ENCODE data around the gene ABHD2.

ABHD2 gene

DNA sequence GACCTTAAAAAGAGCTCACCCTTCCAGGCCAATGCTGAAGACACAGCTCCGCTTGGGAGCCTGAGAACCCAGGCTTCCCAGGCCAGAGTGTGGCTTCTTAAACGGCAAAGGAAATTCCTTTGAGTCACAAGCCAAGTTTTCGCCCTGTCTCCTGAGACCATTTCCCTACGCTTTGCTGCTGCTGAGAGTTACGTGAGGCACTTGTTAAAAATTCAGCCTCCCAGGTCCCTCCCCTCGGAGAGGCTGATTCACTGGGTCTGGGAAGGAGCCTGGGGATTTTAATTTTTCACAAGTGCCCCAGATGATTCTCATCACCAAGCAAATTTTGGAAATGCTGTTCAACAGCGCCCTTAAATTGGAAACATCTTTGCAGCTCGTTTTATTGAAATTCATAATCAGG is 107.6 kb downstream of the ABHD2 start:
- no peak for DNase-seq (ENCODE audit: low read depth)

DNA sequence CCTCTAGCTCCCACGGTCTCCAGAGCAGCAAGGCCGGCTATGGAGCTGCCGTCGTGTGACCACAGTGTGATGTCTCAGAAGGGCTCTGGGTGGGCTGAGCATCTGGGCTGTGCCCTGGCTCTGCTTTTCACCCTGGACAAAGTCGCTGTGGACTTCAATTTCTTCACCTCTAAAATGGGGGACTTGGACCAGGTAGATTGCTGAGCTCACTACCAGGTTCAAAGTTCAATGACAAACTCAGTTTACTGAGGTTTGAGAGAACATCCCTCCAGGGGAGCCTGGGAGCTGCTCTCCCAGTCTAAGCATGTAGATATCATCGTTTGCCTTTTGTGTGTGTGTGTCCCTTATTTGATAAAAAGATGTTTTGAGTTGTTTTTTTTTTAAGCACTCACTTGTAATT is 108.0 kb downstream of the ABHD2 start:
- no peak for DNase-seq (ENCODE audit: low read depth)

DNA sequence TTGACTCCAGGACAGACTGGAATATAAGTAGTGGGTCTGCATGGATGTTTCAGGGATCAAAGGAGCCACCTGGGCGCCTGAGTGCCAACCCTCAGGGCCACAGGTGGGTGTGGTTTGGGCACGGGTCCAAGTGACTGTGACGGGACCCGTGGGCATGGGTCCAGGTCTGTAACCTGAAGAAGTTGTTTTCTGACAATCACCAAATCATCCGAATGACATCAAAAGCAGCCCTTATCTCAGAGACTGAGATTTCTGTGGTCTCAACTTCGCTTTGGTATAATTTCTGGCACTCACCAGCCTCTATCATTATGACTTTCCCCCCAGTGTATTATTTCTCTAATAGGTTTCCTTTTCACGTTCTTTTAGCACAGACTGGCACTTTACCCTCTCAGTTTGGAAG is 108.7 kb downstream of the ABHD2 start:
- DNase-seq (ENCODE audit: low read depth) = no peak

DNA sequence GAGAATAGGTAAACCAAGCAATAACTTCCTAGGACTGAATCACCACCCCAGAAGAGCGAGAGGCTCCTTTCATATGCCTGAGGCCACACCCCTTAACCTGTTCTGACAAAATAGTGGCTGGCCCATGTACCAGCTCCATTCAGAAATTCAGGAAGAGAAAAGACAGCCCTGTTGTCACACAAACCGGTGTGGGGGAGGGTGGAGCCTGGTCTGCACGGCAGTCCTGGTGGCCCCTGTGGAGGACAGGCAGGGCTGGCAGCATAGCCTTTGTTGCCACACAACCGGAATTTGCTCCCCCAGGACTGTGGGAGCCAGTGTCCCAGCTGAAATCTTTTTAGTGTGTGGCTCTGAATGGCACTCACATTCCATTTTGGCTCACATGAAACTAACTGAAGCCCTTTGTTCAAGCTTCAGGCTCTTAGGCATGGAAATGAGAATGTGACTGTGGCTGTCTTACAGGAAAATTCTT is 109.3 kb downstream of the ABHD2 start:
- DNase-seq (ENCODE audit: low read depth) = no peak

DNA sequence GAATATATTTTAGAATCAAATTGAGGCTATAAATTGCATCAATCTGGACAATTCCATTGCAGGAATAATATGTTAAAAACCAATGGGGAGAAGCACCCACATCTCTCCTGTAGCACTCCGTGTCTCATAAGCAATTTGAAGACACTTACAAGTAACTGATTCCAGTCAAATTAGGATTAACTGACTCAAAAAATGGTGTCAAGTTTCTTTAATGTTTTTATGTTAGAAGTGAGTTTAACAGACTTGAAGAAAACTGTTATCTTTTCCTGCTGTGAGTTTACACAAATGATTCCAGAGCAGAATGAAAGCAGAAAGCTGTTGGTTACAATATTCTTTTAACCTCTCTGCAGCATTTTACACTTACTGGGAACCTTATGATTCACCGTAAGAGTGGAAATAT is 109.9 kb downstream of the ABHD2 start:
- DNase-seq (ENCODE audit: low read depth) = no peak

DNA sequence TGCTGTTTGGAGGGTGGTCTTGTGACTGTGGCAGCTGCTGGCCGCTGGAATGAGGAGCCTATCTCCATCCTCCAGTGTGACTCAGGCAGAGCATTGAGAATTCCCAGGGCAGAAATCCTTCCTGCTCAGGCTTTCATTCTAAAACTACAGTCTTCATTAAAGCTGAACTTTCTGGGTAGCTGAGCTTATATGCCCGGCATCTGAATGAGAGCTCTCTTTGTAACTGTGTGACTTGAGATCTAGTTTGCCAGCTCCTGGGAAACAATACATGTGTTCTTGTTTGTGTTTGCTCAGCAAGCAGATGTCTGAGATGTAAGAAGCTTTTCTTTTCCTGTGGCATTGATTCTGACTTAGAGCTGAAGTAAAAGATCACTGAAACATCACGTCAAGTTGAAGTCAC is 110.7 kb downstream of the ABHD2 start:
- no peak for DNase-seq (ENCODE audit: low read depth)

DNA sequence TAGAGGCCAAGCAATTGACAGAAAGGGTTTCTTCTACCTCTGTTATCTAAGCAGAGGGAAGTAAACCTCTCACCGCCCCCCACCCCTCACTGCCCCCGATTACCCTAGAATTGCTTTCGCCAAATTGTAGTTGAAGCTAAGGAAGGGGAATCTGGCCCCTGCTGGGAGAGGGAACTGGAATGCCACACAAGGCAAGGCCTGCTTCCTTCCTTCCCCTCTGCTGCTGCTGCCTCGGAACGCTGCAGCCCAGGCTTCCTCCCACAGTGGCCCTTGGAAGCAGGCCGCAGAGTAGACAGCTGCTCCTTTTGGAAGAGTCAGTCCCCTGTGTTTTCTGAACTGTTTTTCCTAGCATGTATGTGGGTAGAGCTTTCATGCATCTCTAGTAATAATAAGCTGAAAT is 111.5 kb downstream of the ABHD2 start:
- no peak for DNase-seq (ENCODE audit: low read depth)

DNA sequence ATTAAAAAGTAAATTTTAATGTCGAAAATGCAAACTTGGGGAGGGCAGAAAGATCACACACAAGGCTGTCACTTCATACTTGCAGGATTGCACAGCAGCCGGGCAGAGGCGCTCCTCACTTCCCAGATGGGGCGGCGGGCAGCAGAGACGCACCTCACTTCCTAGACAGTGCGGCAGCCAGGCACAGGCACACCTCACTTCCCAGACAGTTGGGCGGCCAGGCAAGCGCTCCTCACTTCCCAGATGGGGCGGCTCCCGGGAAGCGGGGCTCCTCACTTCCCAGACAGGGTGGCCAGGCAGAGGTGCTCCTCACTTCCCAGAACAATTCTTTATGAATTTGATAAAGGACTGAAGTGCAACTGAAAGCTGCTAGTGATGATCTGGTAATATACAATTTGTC is 111.9 kb downstream of the ABHD2 start:
- no peak for DNase-seq (ENCODE audit: low read depth)

DNA sequence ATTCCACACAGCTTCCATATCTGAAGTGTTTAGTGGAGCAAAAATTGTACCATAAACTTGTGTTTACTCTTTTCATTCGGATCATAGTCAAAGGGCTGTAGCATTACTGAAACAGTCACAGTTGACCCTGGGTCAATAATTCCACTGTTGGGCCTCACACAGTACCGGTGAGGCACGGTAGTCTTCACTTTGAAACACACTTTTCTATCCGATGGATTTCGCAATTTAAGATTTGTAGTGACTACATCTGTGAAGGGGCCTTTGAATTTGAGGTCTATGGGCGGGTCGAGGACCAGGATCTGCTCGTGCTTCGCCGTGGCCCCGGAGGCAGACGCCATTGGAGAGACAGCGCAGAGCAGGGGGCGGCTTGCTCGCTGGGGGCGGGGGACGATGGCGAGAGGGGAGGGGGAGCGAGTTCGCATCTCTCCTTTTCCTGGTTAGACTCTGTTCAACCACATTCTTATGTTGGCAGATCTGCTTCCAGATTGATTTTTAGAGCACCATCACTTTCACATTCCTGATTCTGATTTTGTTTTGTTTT is 113.3 kb downstream of the ABHD2 start:
- DNase-seq (ENCODE audit: low read depth) = no peak

DNA sequence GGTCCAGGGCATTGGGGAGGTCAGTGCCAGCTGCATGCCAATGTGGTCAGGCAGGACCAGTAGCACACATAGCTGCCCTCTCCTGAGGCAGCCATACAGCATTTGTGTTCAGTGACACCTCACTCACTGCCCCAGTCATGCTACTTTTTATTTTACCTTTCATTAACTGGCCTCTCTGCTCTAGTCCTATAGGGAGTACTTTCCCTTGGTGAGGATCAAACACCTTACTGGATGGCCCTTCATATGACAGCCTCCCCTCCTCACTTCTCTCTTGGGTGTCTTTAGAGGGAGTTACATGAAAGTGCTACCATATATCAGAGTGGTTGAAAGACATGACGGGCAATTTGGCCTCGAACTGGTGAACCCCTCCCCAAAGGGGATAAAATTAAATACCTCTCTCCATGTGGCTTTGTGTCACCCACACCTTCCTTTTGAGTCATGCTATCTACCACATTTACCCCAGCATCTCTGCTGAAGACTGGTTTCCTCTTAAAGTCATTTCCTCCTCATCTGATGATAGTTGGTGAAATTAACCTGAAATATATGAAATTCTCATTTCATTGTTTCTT is 115.5 kb downstream of the ABHD2 start:
- no peak for DNase-seq (ENCODE audit: low read depth)

DNA sequence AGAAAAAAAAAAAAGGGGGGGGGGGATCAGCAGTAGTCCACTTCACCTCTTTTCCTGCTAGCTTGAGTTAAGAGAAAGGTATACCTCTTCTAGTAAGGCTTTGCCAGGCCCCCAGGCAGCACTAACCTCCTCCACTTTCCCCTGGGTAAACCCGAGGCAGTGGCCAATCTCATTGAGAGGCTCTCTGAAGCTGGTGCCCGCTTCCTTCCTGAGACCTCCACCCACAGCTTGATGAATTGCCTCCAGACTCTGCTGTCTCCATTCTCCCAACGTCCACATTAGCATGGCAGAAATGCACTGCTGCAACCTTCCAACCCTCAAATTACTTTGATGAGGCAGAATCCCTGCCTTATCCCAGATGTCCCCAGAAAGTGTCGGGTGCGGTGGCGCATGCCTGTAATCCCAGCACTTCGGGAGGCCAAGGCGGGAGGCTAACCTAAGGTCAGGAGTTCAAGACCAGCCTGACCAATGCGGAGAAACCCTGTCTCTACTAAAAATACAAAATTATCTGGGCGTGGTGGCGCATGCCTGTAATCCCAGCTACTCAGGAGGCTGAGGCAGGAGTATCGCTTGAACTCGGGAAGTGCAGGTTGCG is 117.8 kb downstream of the ABHD2 start:
- no peak for DNase-seq (ENCODE audit: low read depth)

DNA sequence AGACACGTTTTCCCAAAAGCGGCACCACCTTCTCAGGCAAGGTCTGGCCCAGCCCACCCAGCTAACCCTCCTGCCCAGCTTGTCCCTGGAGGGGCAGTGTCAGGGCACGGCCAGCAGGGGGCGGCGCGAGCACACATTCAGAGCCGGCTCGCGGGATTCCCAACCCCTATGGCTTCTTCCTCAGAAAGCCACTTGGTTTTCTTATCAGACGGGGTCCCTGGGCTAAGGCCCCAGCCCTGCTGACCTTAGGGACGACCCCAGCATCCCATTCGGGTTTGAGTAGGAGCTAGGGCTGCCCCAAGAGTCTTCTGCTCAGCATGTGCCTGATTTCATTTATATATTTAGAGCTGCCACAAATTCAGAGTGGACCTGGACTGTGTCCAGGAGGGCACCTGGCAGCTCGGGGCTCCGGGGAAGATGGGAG is 118.7 kb downstream of the ABHD2 start:
- peak; percentile 49 for DNase-seq (ENCODE audit: low read depth)

DNA sequence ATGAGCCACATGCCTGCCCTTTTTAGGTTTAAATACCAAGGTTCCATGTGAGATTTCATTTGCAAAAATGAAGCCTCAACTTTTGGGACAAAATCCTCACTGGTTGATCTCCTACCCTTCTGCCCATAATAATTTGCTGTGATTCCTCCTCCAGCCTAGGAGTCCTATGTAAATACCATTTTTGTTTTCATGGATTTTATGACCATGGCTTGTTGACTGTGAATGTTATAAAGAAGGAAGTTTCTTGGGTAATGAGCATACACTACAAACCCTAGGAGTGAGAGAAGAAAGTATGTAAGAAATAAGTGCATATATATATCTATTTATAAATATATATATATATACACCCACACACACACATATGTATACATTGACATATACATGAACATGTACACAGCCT is 120.0 kb downstream of the ABHD2 start:
- DNase-seq (ENCODE audit: low read depth) = no peak

DNA sequence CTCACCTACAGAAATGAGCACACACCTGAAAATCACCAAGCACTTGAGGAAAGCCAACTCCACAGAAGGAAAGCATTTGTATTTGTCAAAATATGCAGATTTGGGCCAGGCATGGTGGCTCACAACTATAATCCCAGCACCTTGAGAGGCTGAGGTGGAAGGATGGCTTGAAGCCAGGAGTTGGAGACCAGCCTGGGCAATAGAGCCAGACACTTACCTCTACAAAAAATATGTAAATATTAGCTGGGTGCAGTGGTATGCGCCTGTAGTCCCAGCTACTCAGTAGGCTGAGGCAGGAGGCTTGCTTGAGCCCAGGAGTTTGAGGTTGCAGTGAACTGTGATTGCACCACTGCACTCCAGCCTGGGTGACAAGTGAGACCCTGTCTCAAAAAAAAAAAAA is 120.8 kb downstream of the ABHD2 start:
- no peak for DNase-seq (ENCODE audit: low read depth)

DNA sequence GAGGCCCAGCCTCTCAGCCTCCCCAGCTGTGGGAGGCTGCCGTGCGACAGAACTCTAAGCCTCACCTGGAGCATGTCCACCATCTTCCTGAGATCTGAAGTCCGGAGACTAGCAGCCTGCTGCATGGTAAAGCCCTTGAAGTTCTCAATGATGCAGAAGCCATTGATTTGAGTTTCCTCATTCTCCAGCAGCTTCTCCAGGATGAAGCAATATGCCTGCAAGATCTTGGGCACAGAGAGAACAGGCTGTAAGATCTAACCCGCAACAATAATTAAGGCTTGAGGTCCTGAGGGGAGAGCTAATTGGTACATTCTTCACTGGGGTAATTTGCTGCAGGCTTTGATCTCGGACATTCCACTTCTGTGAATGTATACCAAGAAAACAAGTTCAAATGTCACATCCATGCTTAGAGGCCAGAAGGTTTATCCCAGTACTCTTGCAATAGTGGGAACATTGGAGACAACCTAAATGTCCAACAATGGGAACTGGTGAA is 123.5 kb downstream of the ABHD2 start:
- no peak for DNase-seq (ENCODE audit: low read depth)

DNA sequence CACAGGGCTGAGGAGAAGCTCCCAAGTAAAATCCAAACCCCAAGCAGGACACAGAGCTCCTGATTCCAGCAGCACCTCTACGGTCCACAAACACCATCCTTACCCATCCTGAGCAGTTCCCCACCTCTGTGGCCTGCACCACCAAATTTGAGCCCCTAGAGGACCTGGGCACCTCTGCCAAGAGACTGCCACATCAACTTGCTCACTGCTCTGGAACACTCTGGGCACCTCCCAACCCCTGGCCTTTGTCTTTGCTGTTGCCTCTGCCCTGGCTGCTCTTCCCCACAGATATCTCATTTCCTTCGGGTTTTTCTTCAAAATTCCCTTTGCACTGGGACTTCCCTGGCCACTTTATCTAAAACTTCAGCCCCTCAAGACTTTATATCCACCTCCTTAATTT is 127.4 kb downstream of the ABHD2 start:
- no peak for DNase-seq (ENCODE audit: low read depth)

DNA sequence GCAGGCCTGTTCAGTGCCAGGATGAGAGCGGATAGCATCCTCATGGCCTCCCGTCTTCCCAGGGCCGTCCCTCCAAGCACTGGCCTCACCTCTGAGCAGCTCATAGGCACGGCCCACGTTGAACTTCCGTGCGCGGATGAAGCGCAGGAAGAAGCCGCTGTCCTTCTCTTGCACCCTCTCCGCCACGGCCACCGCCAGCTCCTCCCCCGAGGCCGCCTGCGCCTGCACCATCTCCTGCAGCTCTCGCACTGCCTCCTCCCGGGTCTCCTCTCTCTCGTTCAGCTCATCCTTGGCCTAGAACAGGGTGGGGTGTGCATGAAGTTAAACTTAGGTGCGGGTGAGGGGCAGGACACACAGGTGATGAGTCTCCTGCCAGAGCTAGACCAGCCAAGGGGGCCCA is 128.8 kb downstream of the ABHD2 start:
- DNase-seq (ENCODE audit: low read depth) = no peak

DNA sequence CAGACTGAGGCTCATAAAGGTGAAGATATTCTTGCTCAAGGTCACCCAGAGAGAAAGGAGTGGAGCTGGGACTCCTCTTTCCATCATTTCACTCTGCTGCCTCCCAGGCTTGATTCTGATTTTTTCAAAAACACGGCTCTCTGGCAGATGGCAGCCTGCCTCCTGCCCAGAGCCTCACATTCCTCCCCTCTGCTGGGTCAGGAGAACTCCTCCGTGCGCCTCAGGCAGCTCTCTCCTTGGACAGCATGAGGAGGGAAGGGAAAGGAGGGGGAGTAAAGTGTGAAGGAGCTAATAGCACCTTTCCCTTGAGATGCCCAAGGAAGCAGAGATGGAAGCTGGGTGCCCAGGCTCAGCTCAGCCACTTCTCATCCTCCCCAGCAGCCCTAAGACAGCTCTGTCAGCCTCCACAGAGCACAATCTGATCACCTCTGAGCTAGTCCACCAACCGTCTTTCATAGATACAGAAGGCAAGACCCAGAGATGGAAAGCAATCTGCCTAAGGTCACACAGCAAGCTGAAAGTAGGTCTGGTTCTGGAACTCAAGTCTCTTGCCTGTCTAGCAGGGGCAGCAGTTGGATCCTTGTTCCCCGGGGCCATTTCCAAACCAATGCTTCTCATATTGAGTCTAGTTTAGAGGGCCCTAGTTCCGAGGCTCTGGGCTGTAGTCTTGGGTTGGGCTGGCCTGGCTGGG is 129.6 kb downstream of the ABHD2 start:
- no peak for DNase-seq (ENCODE audit: low read depth)

DNA sequence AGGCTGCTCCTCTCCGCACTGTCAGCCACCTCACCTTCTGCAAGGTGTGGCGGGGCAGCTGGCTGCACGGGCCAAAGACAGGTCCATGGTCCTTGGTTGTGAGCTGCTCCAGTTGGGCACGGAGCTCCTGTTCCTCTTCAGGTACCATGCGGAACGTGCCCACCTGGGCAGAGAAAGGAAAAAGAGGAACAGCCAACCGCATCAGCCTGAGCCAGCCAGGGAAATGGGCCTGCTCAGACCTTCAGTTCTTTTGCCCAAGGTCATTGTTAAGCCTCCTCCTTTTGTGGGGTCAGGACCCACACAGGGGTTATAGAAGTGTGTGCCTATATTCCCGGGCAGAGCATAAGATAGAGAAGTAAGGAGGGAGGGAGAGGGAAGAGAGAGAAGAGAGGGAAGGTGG is 130.3 kb downstream of the ABHD2 start:
- no peak for DNase-seq (ENCODE audit: low read depth)

DNA sequence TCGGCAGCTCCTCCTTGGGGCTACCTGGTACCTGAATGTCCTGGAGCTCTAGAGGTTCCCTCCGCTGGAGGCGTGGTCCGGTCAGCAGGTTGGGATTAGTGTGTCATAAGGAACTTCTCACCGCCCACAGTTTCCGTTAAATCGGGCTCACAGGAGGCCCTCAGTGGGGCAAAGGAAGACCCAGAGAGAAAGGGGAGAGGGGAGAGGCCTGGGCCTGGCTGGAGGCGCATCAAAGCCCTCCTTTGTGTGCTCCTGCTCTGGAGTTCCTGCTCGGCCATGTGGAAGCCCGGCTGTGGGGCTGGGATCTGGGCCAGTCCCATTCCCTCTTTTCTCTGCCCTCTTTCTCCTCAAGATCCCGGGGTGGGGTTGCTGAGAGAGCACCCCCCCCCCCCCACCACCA is 133.3 kb downstream of the ABHD2 start, which contains the start of gene RLBP1:
Gene RLBP1, minus strand, starts transcription at position 37 of the 400 bp plus-strand sequence. CDS start 2,604 bp downstream, outside the sequence.
- no peak for DNase-seq (ENCODE audit: low read depth)

DNA sequence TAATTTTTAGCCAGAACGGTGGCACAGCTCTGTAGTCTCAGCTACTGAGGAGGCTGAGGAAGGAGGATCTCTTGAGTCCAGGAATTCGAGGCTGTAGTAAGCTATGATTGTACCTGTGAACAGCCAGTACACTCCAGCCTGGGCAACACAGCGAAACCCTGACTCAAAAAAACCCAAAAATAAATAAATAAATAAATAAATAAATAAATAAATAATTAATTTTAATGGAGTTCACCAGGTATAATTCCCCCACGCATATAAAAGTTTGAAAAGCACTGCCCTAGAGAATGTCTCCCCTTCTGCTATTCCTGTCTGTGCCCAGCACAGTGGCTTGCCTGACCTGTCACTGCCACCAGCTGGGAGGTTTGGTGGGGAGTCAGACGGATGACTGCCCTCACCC is 137.3 kb downstream of the ABHD2 start:
- DNase-seq (ENCODE audit: low read depth) = no peak

DNA sequence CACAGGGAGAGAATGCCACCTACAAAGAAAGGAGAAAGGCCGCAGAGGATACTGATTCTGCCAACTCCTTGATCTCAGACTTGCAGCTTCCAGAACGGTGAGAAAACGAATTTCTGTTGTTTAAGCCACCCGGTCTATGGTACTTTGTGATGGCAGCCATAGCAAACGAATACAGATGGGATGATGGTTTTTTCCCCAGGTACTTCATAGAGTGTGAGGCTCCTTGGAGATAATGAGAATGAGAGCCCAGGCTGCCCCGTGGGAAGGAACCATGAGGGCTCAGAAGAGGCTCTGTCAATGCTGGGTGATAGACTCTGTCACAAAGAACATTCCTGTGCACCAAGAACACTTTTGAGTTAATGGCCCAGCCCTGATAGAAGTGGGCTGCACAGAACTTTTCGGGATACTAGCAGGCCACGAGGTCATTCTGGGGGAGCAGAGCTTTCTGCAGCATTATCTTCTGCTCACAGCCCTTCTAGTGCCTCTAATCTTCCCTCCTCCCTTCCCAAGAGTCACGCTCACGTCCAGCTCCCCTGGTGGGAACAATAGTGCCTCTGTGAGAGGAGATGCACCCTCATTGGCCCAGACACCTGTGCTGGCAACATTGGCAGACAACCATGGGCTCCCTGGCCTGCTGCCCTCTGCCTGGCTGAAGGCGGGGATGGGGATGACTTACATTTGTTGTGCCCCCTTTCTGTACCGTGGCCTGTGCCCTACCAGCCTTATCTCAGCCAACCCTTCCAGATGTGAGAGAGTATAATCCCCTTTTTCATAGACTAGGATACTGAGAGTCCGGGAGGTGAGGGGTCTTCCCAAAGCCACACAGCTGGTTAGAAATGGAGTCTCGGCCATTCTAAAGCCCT is 138.3 kb downstream of the ABHD2 start:
- no peak for DNase-seq (ENCODE audit: low read depth)

Data from stimulated activated CD8-positive, alpha-beta memory T cell treated with anti-CD3 and anti-CD28 coated beads, Interleukin-12 subunit alpha, Interleukin-12 subunit beta, amount 100 ng/mL, for 1 hour (primary cell).